H1 (cell line): ENCODE results near the gene SLC66A1. TPM values are rescaled to one million over a fixed set of nuclear protein-coding genes. Genes with fewer than 3 reads are reported as not detected.

Source experiments
- CBX5 ChIP-seq: fragments of 300-800, 300-1000 bp; sonication (generic); IDR thresholded peaks from 2 replicates; pipeline ENCODE4 v1.7.1; 2016; ENCODE audit warnings: antibody characterized with exemption, low read length, low read depth
- CBX8 ChIP-seq: fragments of 300-800, 300-1000 bp; sonication (generic); IDR thresholded peaks from 2 replicates; pipeline ENCODE4 v1.7.1; 2016; ENCODE audit warnings: low read depth, low read length, borderline replicate concordance
- EP300 ChIP-seq, 2 experiments: IDR thresholded peaks; 1 replicate in 1 of 2; 2 replicates in 1 of 2; pipeline ENCODE4 v1.6.1; 2011 to 2012; ENCODE audit warnings: low read depth in 2 of 2, low read length in 2 of 2, mild to moderate bottlenecking in 2 of 2, borderline replicate concordance in 1 of 2, inconsistent platforms in 1 of 2, moderate library complexity in 1 of 2
- HDAC6 ChIP-seq: IDR thresholded peaks from one replicate; pipeline ENCODE4 v1.7.1; 2012; ENCODE audit warnings: low read depth, mild to moderate bottlenecking, inconsistent platforms, low read length, moderate library complexity
- JUN ChIP-seq: IDR thresholded peaks from 2 replicates; pipeline ENCODE4 v1.6.1; 2011; ENCODE audit warnings: low read depth, mild to moderate bottlenecking, improper control_type of control experiment, low read length
- KDM1A ChIP-seq: fragments of 200-600, 300-600 bp; sonication (generic); IDR thresholded peaks from 2 replicates; pipeline ENCODE4 v1.7.1; 2016; ENCODE audit warnings: mild to moderate bottlenecking, low read length, borderline replicate concordance
- MAFK ChIP-seq: IDR thresholded peaks from 2 replicates; pipeline ENCODE4 v1.6.1; 2012; ENCODE audit warnings: low read depth, mild to moderate bottlenecking, improper control_type of control experiment, low read length
- RFX5 ChIP-seq: IDR thresholded peaks from 2 replicates; pipeline ENCODE4 v1.6.1; 2011; ENCODE audit warnings: low read depth, low read length, improper control_type of control experiment, borderline replicate concordance
- SP4 ChIP-seq: IDR thresholded peaks from 2 replicates; pipeline ENCODE4 v1.6.1; 2012; ENCODE audit warnings: low read length, inconsistent platforms
- TCF12 ChIP-seq: IDR thresholded peaks from 2 replicates; pipeline ENCODE4 v1.6.1; 2011; ENCODE audit warnings: low read depth, mild to moderate bottlenecking, low read length
- polyA plus RNA-seq, 7 experiments: library from polyadenylated mRNA; depleted of rRNA in 3 of 7; stranded (reverse) in 5 of 7; unstranded in 2 of 7; fragments of >200 nt in 5 of 7; fragments of 200-250 nt in 2 of 7; gene quantifications; 1 replicate in 5 of 7; 2 replicates in 1 of 7; 4 replicates in 1 of 7; pipeline versions ENCODE4 v1.2.1 to v1.2.3, GENCODE V29; 2011 to 2013; ENCODE audit warnings: missing spikeins in 2 of 7, mixed read lengths in 2 of 7
- total RNA-seq: library from RNA; stranded (reverse); fragmentation: NEBNext Ultra II Directional; extraction: Animal tissue kit (Norgen Biotek cat#: 25700); gene quantifications from 2 replicates; pipeline ENCODE4 v1.2.1, GENCODE V29; 2021
- TF ChIP-seq, protein P1 (sequence below): fragments of 300-600 bp; sonication (generic); IDR thresholded peaks from 2 replicates; pipeline ENCODE4 v1.7.1; 2012; ENCODE audit warnings: low read length, moderate library complexity, mild to moderate bottlenecking, inconsistent platforms; ENCODE audit not compliant: insufficient replicate concordance
- TF ChIP-seq, protein P2 (sequence below): IDR thresholded peaks from 2 replicates; pipeline ENCODE4 v1.6.1; 2011; ENCODE audit warnings: low read depth, mild to moderate bottlenecking, low read length; ENCODE audit not compliant: insufficient read depth

Gene SLC66A1
- total and polyA plus RNA-seq, 2 of the 8 experiments (the other 6 are each of a cell fraction or from before 2014, with no cell fraction given): 16.8 to 27.9 TPM

DNA sequence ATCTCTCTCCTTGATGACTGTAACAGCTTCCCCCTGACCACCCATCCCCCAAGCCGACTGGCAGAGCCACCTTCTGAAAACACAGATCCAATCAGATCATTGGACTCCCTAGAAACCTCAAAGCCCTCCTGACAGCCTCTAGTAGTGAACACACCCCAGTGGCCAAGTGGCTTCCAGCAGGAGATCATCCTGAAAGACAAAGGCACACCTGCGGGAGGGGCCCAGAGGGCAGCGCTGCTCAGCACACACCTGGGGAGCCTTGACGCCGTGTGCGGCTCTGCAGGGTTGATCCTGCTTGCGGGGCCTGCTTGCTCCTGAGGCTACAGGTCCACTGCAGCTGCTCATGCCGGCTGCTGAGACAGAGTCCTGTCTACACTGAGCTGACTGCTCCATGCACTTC lies 41.5 kb downstream of the SLC66A1 start (continued):
- TF ChIP-seq EP300 (IDR thresholded peaks at IDR 0.05; ENCODE audit: borderline replicate concordance in 1 of 2, low read depth in 2 of 2, low read length in 2 of 2): peak in 1 of 2 experiments; percentile 81; a peak in 1 of 3 replicates
- TF ChIP-seq CBX8: no peak
- TF ChIP-seq TCF12: peak; percentile 96
- no peak for TF ChIP-seq HDAC6
- no peak for TF ChIP-seq SP4
- TF ChIP-seq JUN: no peak
- TF ChIP-seq KDM1A: no peak
- TF ChIP-seq CBX5: no peak
- no peak for TF ChIP-seq MAFK
- TF ChIP-seq, protein P1, sequence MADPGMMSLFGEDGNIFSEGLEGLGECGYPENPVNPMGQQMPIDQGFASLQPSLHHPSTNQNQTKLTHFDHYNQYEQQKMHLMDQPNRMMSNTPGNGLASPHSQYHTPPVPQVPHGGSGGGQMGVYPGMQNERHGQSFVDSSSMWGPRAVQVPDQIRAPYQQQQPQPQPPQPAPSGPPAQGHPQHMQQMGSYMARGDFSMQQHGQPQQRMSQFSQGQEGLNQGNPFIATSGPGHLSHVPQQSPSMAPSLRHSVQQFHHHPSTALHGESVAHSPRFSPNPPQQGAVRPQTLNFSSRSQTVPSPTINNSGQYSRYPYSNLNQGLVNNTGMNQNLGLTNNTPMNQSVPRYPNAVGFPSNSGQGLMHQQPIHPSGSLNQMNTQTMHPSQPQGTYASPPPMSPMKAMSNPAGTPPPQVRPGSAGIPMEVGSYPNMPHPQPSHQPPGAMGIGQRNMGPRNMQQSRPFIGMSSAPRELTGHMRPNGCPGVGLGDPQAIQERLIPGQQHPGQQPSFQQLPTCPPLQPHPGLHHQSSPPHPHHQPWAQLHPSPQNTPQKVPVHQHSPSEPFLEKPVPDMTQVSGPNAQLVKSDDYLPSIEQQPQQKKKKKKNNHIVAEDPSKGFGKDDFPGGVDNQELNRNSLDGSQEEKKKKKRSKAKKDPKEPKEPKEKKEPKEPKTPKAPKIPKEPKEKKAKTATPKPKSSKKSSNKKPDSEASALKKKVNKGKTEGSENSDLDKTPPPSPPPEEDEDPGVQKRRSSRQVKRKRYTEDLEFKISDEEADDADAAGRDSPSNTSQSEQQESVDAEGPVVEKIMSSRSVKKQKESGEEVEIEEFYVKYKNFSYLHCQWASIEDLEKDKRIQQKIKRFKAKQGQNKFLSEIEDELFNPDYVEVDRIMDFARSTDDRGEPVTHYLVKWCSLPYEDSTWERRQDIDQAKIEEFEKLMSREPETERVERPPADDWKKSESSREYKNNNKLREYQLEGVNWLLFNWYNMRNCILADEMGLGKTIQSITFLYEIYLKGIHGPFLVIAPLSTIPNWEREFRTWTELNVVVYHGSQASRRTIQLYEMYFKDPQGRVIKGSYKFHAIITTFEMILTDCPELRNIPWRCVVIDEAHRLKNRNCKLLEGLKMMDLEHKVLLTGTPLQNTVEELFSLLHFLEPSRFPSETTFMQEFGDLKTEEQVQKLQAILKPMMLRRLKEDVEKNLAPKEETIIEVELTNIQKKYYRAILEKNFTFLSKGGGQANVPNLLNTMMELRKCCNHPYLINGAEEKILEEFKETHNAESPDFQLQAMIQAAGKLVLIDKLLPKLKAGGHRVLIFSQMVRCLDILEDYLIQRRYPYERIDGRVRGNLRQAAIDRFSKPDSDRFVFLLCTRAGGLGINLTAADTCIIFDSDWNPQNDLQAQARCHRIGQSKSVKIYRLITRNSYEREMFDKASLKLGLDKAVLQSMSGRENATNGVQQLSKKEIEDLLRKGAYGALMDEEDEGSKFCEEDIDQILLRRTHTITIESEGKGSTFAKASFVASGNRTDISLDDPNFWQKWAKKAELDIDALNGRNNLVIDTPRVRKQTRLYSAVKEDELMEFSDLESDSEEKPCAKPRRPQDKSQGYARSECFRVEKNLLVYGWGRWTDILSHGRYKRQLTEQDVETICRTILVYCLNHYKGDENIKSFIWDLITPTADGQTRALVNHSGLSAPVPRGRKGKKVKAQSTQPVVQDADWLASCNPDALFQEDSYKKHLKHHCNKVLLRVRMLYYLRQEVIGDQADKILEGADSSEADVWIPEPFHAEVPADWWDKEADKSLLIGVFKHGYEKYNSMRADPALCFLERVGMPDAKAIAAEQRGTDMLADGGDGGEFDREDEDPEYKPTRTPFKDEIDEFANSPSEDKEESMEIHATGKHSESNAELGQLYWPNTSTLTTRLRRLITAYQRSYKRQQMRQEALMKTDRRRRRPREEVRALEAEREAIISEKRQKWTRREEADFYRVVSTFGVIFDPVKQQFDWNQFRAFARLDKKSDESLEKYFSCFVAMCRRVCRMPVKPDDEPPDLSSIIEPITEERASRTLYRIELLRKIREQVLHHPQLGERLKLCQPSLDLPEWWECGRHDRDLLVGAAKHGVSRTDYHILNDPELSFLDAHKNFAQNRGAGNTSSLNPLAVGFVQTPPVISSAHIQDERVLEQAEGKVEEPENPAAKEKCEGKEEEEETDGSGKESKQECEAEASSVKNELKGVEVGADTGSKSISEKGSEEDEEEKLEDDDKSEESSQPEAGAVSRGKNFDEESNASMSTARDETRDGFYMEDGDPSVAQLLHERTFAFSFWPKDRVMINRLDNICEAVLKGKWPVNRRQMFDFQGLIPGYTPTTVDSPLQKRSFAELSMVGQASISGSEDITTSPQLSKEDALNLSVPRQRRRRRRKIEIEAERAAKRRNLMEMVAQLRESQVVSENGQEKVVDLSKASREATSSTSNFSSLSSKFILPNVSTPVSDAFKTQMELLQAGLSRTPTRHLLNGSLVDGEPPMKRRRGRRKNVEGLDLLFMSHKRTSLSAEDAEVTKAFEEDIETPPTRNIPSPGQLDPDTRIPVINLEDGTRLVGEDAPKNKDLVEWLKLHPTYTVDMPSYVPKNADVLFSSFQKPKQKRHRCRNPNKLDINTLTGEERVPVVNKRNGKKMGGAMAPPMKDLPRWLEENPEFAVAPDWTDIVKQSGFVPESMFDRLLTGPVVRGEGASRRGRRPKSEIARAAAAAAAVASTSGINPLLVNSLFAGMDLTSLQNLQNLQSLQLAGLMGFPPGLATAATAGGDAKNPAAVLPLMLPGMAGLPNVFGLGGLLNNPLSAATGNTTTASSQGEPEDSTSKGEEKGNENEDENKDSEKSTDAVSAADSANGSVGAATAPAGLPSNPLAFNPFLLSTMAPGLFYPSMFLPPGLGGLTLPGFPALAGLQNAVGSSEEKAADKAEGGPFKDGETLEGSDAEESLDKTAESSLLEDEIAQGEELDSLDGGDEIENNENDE: no peak
- TF ChIP-seq, protein P2, sequence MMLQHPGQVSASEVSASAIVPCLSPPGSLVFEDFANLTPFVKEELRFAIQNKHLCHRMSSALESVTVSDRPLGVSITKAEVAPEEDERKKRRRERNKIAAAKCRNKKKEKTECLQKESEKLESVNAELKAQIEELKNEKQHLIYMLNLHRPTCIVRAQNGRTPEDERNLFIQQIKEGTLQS: no peak
- no peak for TF ChIP-seq RFX5
